SK-N-MC (cell line): Measurements from ENCODE around the gene KIAA1217.

Experiments used
- EZH2 ChIP-seq: fragments of 200-600 bp; sonication (generic); IDR thresholded peaks from one replicate; pipeline ENCODE4 v1.6.1; 2017; ENCODE audit warnings: antibody characterized with exemption
- POLR2AphosphoS5 ChIP-seq: IDR thresholded peaks from 2 replicates; pipeline ENCODE4 v1.6.1; 2012; ENCODE audit warnings: mild to moderate bottlenecking, low read depth, low read length, borderline replicate concordance

GRCh38 chr10:24303522-24304310, 94.8 kb downstream of the KIAA1217 start:
- TF ChIP-seq EZH2, result no peak
- TF ChIP-seq POLR2AphosphoS5, result no peak
